ENCODE measurements around the gene QSOX2. TPM values are rescaled to one million over a fixed set of nuclear protein-coding genes. Genes with fewer than 3 reads are reported as not detected.
A peak's percentile ranks its signal among the peaks of the same experiment; 100 is the strongest.

The QSOX2 gene
- total RNA-seq, 1 experiment from 2014 or later = 34.6 TPM

GRCh38 chr9:136171009-136171800 lies 74.4 kb downstream of the QSOX2 start:
- peaks cover 24% of the 10 kb centered on the region for H3K27me3 ChIP-seq (ENCODE audit: insufficient read depth, low read depth)
- TF ChIP-seq CTCF (conservative IDR thresholded peaks at IDR 0.05) = no peak
- no peak for TF ChIP-seq EZH2 (IDR thresholded peaks at IDR 0.05; ENCODE audit: low read depth)
- no peak overlapping the region for H2AFZ ChIP-seq
- ChIA-PET POLR2A (ENCODE audit: unreplicated experiment) (no interaction called here), CTCF (interaction anchor here (0.6 to 1.0 kb wide), 2 partner anchors 14 to 57 kb away, joined by 4 read pairs; no protein-coding TSS in a partner anchor)
- H3F3A ChIP-seq (ENCODE audit: insufficient read depth, low read depth) = peaks cover 4% of the 10 kb centered on the region; the same call in 1 of the 2 replicates
- no peaks in the 10 kb centered on the region for H4K20me1 ChIP-seq (ENCODE audit: insufficient read depth)
- 0 out of 2 replicates have a peak overlapping the region, but pooled peaks have one; percentile 1 for H3K27ac ChIP-seq
- intact Hi-C loops (cut with micrococcal nuclease; ENCODE audit: unreplicated experiment) = no loop called here
- peak; percentile 69 to 71 for DNase-seq
- H3K4me3 ChIP-seq = no peak overlapping the region
- no TSS peak for BruUV-seq (replicated peaks)
- no peaks in the 10 kb centered on the region for H3K36me3 ChIP-seq (ENCODE audit: low read depth)
- H3K9me3 ChIP-seq (ENCODE audit: insufficient read depth, low read depth) = no peaks in the 10 kb centered on the region
- H3K4me2 ChIP-seq = peak overlapping the region; percentile 37
- H3K79me2 ChIP-seq (ENCODE audit: low read depth) = no peaks in the 10 kb centered on the region
- peaks cover 14% of the 10 kb centered on the region for H3K4me1 ChIP-seq (replicated peaks; ENCODE audit: insufficient read depth)
- H3K9me2 ChIP-seq (ENCODE audit: insufficient read depth) = no peaks in the 10 kb centered on the region

GRCh38 chr9:136170006-136170901 lies 75.4 kb downstream of the QSOX2 start:
- H3F3A ChIP-seq (ENCODE audit: insufficient read depth, low read depth) = peaks cover 4% of the 10 kb centered on the region; the same call in 1 of the 2 replicates
- H4K20me1 ChIP-seq (ENCODE audit: insufficient read depth) = no peaks in the 10 kb centered on the region
- no TSS peak for BruUV-seq (replicated peaks)
- H3K4me1 ChIP-seq (replicated peaks; ENCODE audit: insufficient read depth) = peaks cover 14% of the 10 kb centered on the region
- peaks cover 33% of the 10 kb centered on the region for H3K27me3 ChIP-seq (ENCODE audit: insufficient read depth, low read depth)
- no peak overlapping the region for H2AFZ ChIP-seq
- DNase-seq = peak in 1 of 2 experiments; percentile 18
- intact Hi-C loops (cut with micrococcal nuclease; ENCODE audit: unreplicated experiment) = loop anchor here (1.0 kb wide), 1 partner anchor 113 kb away; no protein-coding TSS in a partner anchor
- POLR2A ChIA-PET (ENCODE audit: unreplicated experiment) = no interaction called here
- peak; percentile 84 for TF ChIP-seq CTCF (conservative IDR thresholded peaks at IDR 0.05)
- no peak for TF ChIP-seq EZH2 (IDR thresholded peaks at IDR 0.05; ENCODE audit: low read depth)
- H3K79me2 ChIP-seq (ENCODE audit: low read depth) = no peaks in the 10 kb centered on the region
- no peak overlapping the region for H3K4me2 ChIP-seq
- CTCF ChIA-PET = interaction anchor here (0.6 to 1.0 kb wide), 2 partner anchors 13 to 58 kb away, joined by 4 read pairs; no protein-coding TSS in a partner anchor
- H3K9me2 ChIP-seq (ENCODE audit: insufficient read depth) = no peaks in the 10 kb centered on the region
- no peak overlapping the region for H3K27ac ChIP-seq
- no peaks in the 10 kb centered on the region for H3K9me3 ChIP-seq (ENCODE audit: insufficient read depth, low read depth)
- H3K4me3 ChIP-seq = no peak overlapping the region
- no peaks in the 10 kb centered on the region for H3K36me3 ChIP-seq (ENCODE audit: low read depth)

GRCh38 chr9:136169495-136169894 lies 76.1 kb downstream of the QSOX2 start:
- H3K4me3 ChIP-seq = no peak overlapping the region
- H3K79me2 ChIP-seq (ENCODE audit: low read depth) = no peaks in the 10 kb centered on the region
- H3K4me2 ChIP-seq = no peak overlapping the region
- H4K20me1 ChIP-seq (ENCODE audit: insufficient read depth) = no peaks in the 10 kb centered on the region
- H3K9me2 ChIP-seq (ENCODE audit: insufficient read depth) = no peaks in the 10 kb centered on the region
- peaks cover 33% of the 10 kb centered on the region for H3K27me3 ChIP-seq (ENCODE audit: insufficient read depth, low read depth)
- ChIA-PET POLR2A (ENCODE audit: unreplicated experiment) (no interaction called here), CTCF (no interaction called here)
- H3K27ac ChIP-seq = no peak overlapping the region
- no peak for DNase-seq
- intact Hi-C loops (cut with micrococcal nuclease; ENCODE audit: unreplicated experiment) = no loop called here
- peaks cover 14% of the 10 kb centered on the region for H3K4me1 ChIP-seq (replicated peaks; ENCODE audit: insufficient read depth)
- no peaks in the 10 kb centered on the region for H3K36me3 ChIP-seq (ENCODE audit: low read depth)
- no peak overlapping the region for H2AFZ ChIP-seq
- BruUV-seq (replicated peaks) = no TSS peak
- TF ChIP-seq EZH2 (IDR thresholded peaks at IDR 0.05; ENCODE audit: low read depth) = no peak
- no peak for TF ChIP-seq CTCF (conservative IDR thresholded peaks at IDR 0.05)
- H3F3A ChIP-seq (ENCODE audit: insufficient read depth, low read depth) = peaks cover 4% of the 10 kb centered on the region; the same call in 1 of the 2 replicates
- no peaks in the 10 kb centered on the region for H3K9me3 ChIP-seq (ENCODE audit: insufficient read depth, low read depth)
